Osteoblast (primary cell): ENCODE measurements around the gene SOAT1. TPM values are rescaled to one million over a fixed set of nuclear protein-coding genes. Genes with fewer than 3 reads are reported as not detected.
A peak's percentile ranks its signal among the peaks of the same experiment; 100 is the strongest.

Experiments used
- DNase-seq: peaks from one replicate; pipeline ENCODE4 v3.0.0; 2011; ENCODE audit warnings: low spot score, mixed read lengths; ENCODE audit not compliant: insufficient read length; ENCODE audit errors: missing footprints
- H2AFZ ChIP-seq: 2 replicates; pipeline ENCODE4 v1.6.0; 2011; ENCODE audit warnings: mild to moderate bottlenecking, low read length
- H3K27ac ChIP-seq: 2 replicates; pipeline ENCODE4 v1.5.1; 2011; ENCODE audit warnings: mild to moderate bottlenecking, low read depth, low read length, moderate library complexity
- H3K27me3 ChIP-seq: 2 replicates; pipeline ENCODE4 v1.6.0; 2012; ENCODE audit warnings: mild to moderate bottlenecking, control low read depth, inconsistent platforms, low read length, moderate library complexity; ENCODE audit not compliant: insufficient read depth
- H3K36me3 ChIP-seq: 2 replicates; pipeline ENCODE4 v1.5.1; 2011; ENCODE audit warnings: mild to moderate bottlenecking, low read length, control low read depth, moderate library complexity; ENCODE audit not compliant: insufficient read depth
- H3K4me1 ChIP-seq: 2 replicates; pipeline ENCODE4 v1.5.1; 2011; ENCODE audit warnings: mild to moderate bottlenecking, low read length, control low read depth, moderate library complexity; ENCODE audit not compliant: insufficient read depth
- H3K4me2 ChIP-seq: 2 replicates; pipeline ENCODE4 v1.6.0; 2011; ENCODE audit warnings: mild to moderate bottlenecking, low read length; ENCODE audit not compliant: insufficient read depth
- H3K4me3 ChIP-seq: fragments of 200-600 bp; sonication (generic); 3 replicates; pipeline ENCODE4 v1.5.1; 2012; ENCODE audit warnings: mild to moderate bottlenecking, low read length, inconsistent platforms; ENCODE audit not compliant: insufficient read depth
- H3K79me2 ChIP-seq: 2 replicates; pipeline ENCODE4 v1.6.0; 2012; ENCODE audit warnings: mild to moderate bottlenecking, low read length, control low read depth, inconsistent platforms; ENCODE audit not compliant: insufficient read depth
- H3K9me3 ChIP-seq: 2 replicates; pipeline ENCODE4 v1.5.1; 2011; ENCODE audit warnings: low read depth, low read length, control low read depth
- H4K20me1 ChIP-seq: 2 replicates; pipeline ENCODE4 v1.6.0; 2012; ENCODE audit warnings: mild to moderate bottlenecking, low read length, control low read depth; ENCODE audit not compliant: insufficient read depth
- total RNA-seq: library from RNA; depleted of rRNA; stranded (reverse); fragments of >200 nt; gene quantifications from 2 replicates; pipeline ENCODE4 v1.2.3, GENCODE V29; 2012
- TF ChIP-seq, protein P1 (sequence below): IDR thresholded peaks from 2 replicates; pipeline ENCODE4 v1.5.1; 2011; ENCODE audit warnings: mild to moderate bottlenecking, low read depth, low read length, moderate library complexity; ENCODE audit errors: extremely low read depth

The SOAT1 gene
- total RNA-seq, 1 donor, result 40.2 TPM

- H3K4me1 ChIP-seq, result no peaks in the 10 kb centered on the region
- no peaks in the 10 kb centered on the region for H3K36me3 ChIP-seq
- no peaks in the 10 kb centered on the region for H4K20me1 ChIP-seq
- peak; percentile 95 for DNase-seq
- peak within 1 kb of the TSS; percentile 78 for H3K4me3 ChIP-seq
- peak within 1 kb of the TSS; percentile 92 for H3K4me2 ChIP-seq
- TF ChIP-seq, protein P1, sequence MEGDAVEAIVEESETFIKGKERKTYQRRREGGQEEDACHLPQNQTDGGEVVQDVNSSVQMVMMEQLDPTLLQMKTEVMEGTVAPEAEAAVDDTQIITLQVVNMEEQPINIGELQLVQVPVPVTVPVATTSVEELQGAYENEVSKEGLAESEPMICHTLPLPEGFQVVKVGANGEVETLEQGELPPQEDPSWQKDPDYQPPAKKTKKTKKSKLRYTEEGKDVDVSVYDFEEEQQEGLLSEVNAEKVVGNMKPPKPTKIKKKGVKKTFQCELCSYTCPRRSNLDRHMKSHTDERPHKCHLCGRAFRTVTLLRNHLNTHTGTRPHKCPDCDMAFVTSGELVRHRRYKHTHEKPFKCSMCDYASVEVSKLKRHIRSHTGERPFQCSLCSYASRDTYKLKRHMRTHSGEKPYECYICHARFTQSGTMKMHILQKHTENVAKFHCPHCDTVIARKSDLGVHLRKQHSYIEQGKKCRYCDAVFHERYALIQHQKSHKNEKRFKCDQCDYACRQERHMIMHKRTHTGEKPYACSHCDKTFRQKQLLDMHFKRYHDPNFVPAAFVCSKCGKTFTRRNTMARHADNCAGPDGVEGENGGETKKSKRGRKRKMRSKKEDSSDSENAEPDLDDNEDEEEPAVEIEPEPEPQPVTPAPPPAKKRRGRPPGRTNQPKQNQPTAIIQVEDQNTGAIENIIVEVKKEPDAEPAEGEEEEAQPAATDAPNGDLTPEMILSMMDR, result peak; percentile 12
- H3K27ac ChIP-seq, result peak within 1 kb of the TSS; percentile 99
- no peaks in the 10 kb centered on the region for H3K9me3 ChIP-seq
- H2AFZ ChIP-seq, result peak within 1 kb of the TSS; percentile 92
- no peaks in the 10 kb centered on the region for H3K79me2 ChIP-seq
- no peaks in the 10 kb centered on the region for H3K27me3 ChIP-seq
Measured at GRCh38 chr1:179365342-179366092, 71.9 kb downstream of the SOAT1 start, which contains the start of gene AXDND1. AXDND1 (plus strand) TSS chr1:179365971; CDS start chr1:179366510, 539 bp downstream.

GRCh38 chr1:179366093-179366800 is 72.7 kb downstream of the SOAT1 start:
- no peaks in the 10 kb centered on the region for H4K20me1 ChIP-seq
- TF ChIP-seq, protein P1, result no peak
- H3K27me3 ChIP-seq, result no peaks in the 10 kb centered on the region
- peak overlapping the region; percentile 78 for H3K4me3 ChIP-seq
- DNase-seq, result no peak
- no peaks in the 10 kb centered on the region for H3K4me1 ChIP-seq
- peak overlapping the region; percentile 99 for H3K27ac ChIP-seq
- H3K79me2 ChIP-seq, result no peaks in the 10 kb centered on the region
- peak overlapping the region; percentile 92 for H3K4me2 ChIP-seq
- no peaks in the 10 kb centered on the region for H3K9me3 ChIP-seq
- H3K36me3 ChIP-seq, result no peaks in the 10 kb centered on the region
- H2AFZ ChIP-seq, result peak overlapping the region; percentile 92

DNA sequence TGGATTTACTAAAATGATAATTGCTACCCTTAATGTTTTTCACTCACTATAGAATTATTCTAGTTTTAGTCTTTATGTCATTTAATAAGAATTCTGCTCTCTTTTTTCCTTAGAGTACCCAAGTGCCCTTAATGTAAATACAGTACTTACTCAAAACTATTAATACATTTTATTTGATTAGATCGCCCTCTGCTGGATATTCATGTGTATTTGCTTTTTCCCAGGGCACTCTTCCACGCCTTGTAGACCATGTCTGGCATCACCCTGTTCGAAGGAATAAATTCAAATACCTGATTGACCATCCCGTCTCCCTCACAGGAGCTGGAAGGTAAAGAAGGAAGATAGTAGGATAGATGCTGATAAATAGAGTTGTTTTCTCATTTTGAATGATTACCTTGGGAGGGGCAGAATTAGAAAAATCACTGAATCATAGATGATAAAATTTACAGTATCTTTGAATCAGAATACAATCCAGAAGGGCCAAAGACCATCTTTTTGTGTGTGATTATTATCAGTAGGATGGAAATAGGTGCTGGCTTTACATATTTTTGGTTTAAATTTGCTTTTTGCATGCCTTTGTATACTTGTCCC is 76.2 kb downstream of the SOAT1 start:
- no peak overlapping the region for H3K27ac ChIP-seq
- DNase-seq, result peak; percentile 55
- TF ChIP-seq, protein P1, result peak; percentile 71

GRCh38 chr1:179372160-179372559 is 78.6 kb downstream of the SOAT1 start:
- no peak for DNase-seq
- TF ChIP-seq, protein P1, result no peak
- Histone ChIP-seq H3K4me1 (no peaks in the 10 kb centered on the region), H3K9me3 (no peaks in the 10 kb centered on the region), H3K27me3 (peaks cover 3% of the 10 kb centered on the region), H4K20me1 (no peaks in the 10 kb centered on the region), H2AFZ (no peak overlapping the region), H3K36me3 (no peaks in the 10 kb centered on the region), H3K79me2 (no peaks in the 10 kb centered on the region), H3K4me3 (no peak overlapping the region), H3K27ac (no peak overlapping the region), H3K4me2 (no peak overlapping the region)

More for the DNA sequence above, 76.2 kb downstream of the SOAT1 start:
- Histone ChIP-seq H3K36me3 (no peaks in the 10 kb centered on the region), H3K4me1 (no peaks in the 10 kb centered on the region), H3K27me3 (no peaks in the 10 kb centered on the region), H2AFZ (no peak overlapping the region), H3K4me2 (no peak overlapping the region), H3K79me2 (no peaks in the 10 kb centered on the region), H3K4me3 (no peak overlapping the region), H4K20me1 (no peaks in the 10 kb centered on the region), H3K9me3 (no peaks in the 10 kb centered on the region)
